Tibial nerve (tissue), 4 donors: ENCODE measurements around the gene AURKAIP1. TPM values are rescaled to one million over a fixed set of nuclear protein-coding genes. Genes with fewer than 3 reads are reported as not detected.

Source experiments
- DNase-seq, 2 donors: peaks; one replicate each; pipeline ENCODE4 v3.0.0-alpha.2; 2019; ENCODE audit warnings: low spot score in 2 of 2
- H3K27ac ChIP-seq, 4 donors: fragments of 200-600 bp; sonication (generic) in 3 of 4; one replicate each; pipeline ENCODE4 v1.5.1; 2017 to 2019; ENCODE audit warnings: mild to moderate bottlenecking in 1 of 4
- H3K27me3 ChIP-seq, 2 donors: fragments of 200-600 bp; sonication (generic) in 1 of 2; one replicate each; pipeline versions ENCODE4 v1.5.1 to v1.6.0; 2017 to 2019
- H3K36me3 ChIP-seq, 3 donors: fragments of 200-600 bp; sonication (generic); one replicate each; pipeline ENCODE4 v1.5.1; 2018 to 2019
- H3K4me1 ChIP-seq, 4 donors: fragments of 200-600 bp; sonication (generic) in 3 of 4; one replicate each; pipeline ENCODE4 v1.5.1; 2017 to 2019
- H3K4me3 ChIP-seq, 4 donors: fragments of 200-600 bp; sonication (generic) in 3 of 4; one replicate each; pipeline ENCODE4 v1.5.1; 2017 to 2019; ENCODE audit warnings: mild to moderate bottlenecking in 1 of 4, moderate library complexity in 1 of 4
- H3K9me3 ChIP-seq, 4 donors: fragments of 200-600 bp; sonication (generic) in 3 of 4; one replicate each; pipeline ENCODE4 v1.5.1; 2017 to 2019
- CTCF ChIP-seq, 5 experiments: fragments of 200-600 bp in 3 of 5; fragments of 450-650 bp in 2 of 5; sonication (generic) in 3 of 5; IDR thresholded peaks; one replicate each; pipeline ENCODE4 v1.5.1; 2016 to 2019; ENCODE audit warnings: antibody characterized with exemption in 5 of 5, mild to moderate bottlenecking in 3 of 5, moderate library complexity in 2 of 5
- EP300 ChIP-seq, 2 donors: sonication (generic); formaldehyde crosslinking; IDR thresholded peaks; one replicate each; pipeline ENCODE4 v1.6.1; 2017; ENCODE audit warnings: antibody characterized with exemption in 2 of 2, mild to moderate bottlenecking in 1 of 2
- POLR2A ChIP-seq, 2 donors: fragments of 450-650 bp; IDR thresholded peaks; one replicate each; pipeline ENCODE4 v1.6.1; 2017; ENCODE audit warnings: antibody characterized with exemption in 2 of 2, mild to moderate bottlenecking in 2 of 2, moderate library complexity in 2 of 2
- WGBS, 2 donors: methylation state at CpG; one replicate each; pipeline ENCODE4 v1.1.5; 2018; 5-methylcytosine and 5-hydroxymethylcytosine counted together
- total RNA-seq, 4 donors: library from RNA; depleted of rRNA; stranded (reverse); fragments of >200 nt; gene quantifications; one replicate each; pipeline ENCODE4 v1.1.0, GENCODE V29; 2016

AURKAIP1 gene
- 100 to 1,000 TPM in 3 of 4 donors, 10 to 100 TPM in 1; 63.9 to 128 (median 105) TPM for total RNA-seq

- peak within 1 kb of the TSS; percentile 77 to 96 (median 92) for H3K27ac ChIP-seq
- DNase-seq = peak; percentile 96 to 98
- H3K4me3 ChIP-seq = peak within 1 kb of the TSS; percentile 85 to 100 (median 92)
- WGBS, 2 donors = 0% methylated on average over 28 to 82 of the region's 85 CpGs
- peaks cover 0 to 18% (median 7%) of the 10 kb centered on the region in 3 donors for H3K36me3 ChIP-seq
- H3K4me1 ChIP-seq = peaks cover 0 to 45% (median 26%) of the 10 kb centered on the region in 4 donors
- H3K9me3 ChIP-seq = no peaks in the 10 kb centered on the region
- H3K27me3 ChIP-seq = no peaks in the 10 kb centered on the region
- TF ChIP-seq CTCF (IDR thresholded peaks at IDR 0.05) (peak in 3 of 5 experiments; percentile 19 to 75 (median 71)), POLR2A (IDR thresholded peaks at IDR 0.05) (peak in 1 of 2 donors; percentile 50), EP300 (IDR thresholded peaks at IDR 0.05) (peak; percentile 96 to 97)
Measured at GRCh38 chr1:1374929-1375662, at the start of gene AURKAIP1. TSS of gene AURKAIP1 (minus strand) at chr1:1375207. CDS start at chr1:1374756, 451 bp downstream.

DNA sequence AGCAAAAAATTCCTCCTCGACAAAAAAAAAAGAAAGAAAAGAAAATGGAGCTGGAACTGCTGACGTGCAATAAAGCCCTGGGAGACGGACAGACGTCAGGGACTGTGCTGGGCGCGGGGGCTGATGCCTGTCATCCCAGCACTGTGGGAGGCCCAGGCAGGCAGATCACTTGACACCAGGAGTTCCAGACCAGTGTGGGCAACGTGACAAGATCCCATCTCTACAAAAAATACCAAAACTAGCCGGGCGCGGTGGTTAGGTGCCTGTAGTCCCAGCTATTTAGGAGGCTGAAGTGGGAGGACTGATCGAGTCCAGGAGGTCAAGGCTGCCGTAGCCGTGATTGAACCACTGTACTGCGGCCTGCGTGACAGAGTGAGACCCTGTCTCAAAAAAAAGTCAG is 49.7 kb upstream of the AURKAIP1 start:
- 70% methylated on average over 15 of the region's 15 CpGs for WGBS, 2 donors
- TF ChIP-seq EP300 (IDR thresholded peaks at IDR 0.05) (peak; percentile 47 to 55), POLR2A (IDR thresholded peaks at IDR 0.05) (no peak)
- Histone ChIP-seq H3K4me1 (peaks cover 0 to 73% (median 33%) of the 10 kb centered on the region in 4 donors), H3K9me3 (no peaks in the 10 kb centered on the region), H3K36me3 (no peaks in the 10 kb centered on the region), H3K27me3 (peaks cover 0 to 7% of the 10 kb centered on the region in 2 donors), H3K27ac (peak overlapping the region in 3 of 4 donors; percentile 68 to 94 (median 92)), H3K4me3 (no peak overlapping the region)
- DNase-seq = no peak

- TF ChIP-seq CTCF (IDR thresholded peaks at IDR 0.05) (no peak), POLR2A (IDR thresholded peaks at IDR 0.05) (no peak), EP300 (IDR thresholded peaks at IDR 0.05) (no peak)
- peaks cover 0 to 7% of the 10 kb centered on the region in 2 donors for H3K27me3 ChIP-seq
- H3K36me3 ChIP-seq = no peaks in the 10 kb centered on the region
- 85 to 91% methylated on average over 7 of the region's 7 CpGs for WGBS, 2 donors
- H3K27ac ChIP-seq = peak overlapping the region; percentile 22 to 94 (median 81)
- no peak for DNase-seq
- no peak overlapping the region for H3K4me3 ChIP-seq
- no peaks in the 10 kb centered on the region for H3K9me3 ChIP-seq
- peaks cover 0 to 73% (median 24%) of the 10 kb centered on the region in 4 donors for H3K4me1 ChIP-seq
Measured at GRCh38 chr1:1423245-1423597, 48.2 kb upstream of the AURKAIP1 start.

DNA sequence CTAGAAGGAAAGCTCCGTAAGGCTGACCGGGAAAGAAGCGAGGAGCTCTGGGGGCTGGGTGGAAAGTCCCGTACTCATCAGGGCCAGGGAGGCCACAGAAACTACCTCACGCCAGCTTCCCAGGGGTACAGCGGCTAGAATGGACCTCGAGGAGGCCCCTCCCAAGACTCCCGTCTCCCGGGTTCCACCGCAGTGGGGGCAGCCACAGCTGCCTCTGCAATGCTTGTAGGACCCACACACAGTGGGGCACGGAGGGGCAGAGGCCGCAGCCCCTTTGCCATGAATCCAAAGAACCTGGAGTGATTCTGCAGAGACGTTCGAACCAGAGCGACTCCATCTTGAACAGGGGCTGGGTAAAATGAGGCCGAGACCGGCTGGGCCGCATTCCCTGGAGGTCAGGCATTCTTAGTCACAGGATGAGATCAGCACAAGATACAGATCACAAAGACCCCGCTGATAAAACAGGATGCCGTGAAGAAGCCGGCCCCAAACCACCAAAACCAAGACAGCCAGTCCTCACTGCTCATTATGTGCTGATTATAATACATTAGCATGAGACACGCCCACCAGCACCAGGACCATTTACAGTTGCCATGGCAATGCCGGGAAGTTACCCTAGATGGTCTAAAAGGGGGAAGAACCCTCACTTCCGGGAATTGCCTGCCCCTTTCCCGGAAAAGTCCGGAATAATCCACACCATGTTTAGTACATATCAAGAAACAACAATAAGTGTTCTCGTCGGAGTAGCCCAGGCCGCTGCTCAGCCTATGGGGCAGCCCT is 47.6 kb upstream of the AURKAIP1 start:
- no peak for DNase-seq
- peak overlapping the region; percentile 54 to 94 (median 81) for H3K27ac ChIP-seq
- H3K4me1 ChIP-seq = peaks cover 0 to 76% (median 23%) of the 10 kb centered on the region in 4 donors
- peaks cover 0 to 7% of the 10 kb centered on the region in 2 donors for H3K27me3 ChIP-seq
- no peaks in the 10 kb centered on the region for H3K36me3 ChIP-seq
- TF ChIP-seq EP300 (IDR thresholded peaks at IDR 0.05) = no peak
- TF ChIP-seq POLR2A (IDR thresholded peaks at IDR 0.05) = no peak
- no peak for TF ChIP-seq CTCF (IDR thresholded peaks at IDR 0.05)
- H3K9me3 ChIP-seq = no peaks in the 10 kb centered on the region
- 36 to 46% methylated on average over 27 to 29 of the region's 29 CpGs for WGBS, 2 donors
- H3K4me3 ChIP-seq = no peak overlapping the region

DNA sequence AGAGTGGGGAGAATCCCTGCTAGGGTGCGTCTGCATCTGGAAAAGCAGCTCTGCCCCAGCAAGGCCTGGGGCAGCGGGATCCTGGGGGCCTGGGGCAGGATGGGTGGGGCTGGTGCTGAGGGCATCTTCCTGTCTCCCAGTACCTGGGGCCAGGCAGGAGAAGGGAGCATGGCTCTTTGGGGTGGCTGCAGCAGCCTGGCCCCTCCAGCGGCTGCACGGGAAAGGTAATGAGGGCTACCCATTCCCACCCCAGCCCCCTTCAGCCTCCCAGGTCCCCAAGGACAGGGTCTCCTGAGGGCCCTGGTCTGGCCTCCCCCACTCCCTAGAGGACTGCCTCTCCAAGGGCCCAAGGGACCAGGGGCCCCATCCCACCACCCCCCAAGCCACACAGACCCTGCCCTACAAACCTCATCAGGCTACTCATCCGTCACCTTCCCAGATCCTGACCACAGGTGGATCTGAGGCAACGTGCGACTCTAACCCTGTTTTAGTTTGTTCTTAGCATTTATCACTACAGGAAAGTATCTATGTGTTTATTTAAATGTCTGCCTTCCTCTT is 47.0 kb upstream of the AURKAIP1 start:
- peaks cover 0 to 72% (median 23%) of the 10 kb centered on the region in 4 donors for H3K4me1 ChIP-seq
- H3K4me3 ChIP-seq = no peak overlapping the region
- H3K27me3 ChIP-seq = peaks cover 0 to 7% of the 10 kb centered on the region in 2 donors
- DNase-seq = no peak
- H3K9me3 ChIP-seq = no peaks in the 10 kb centered on the region
- TF ChIP-seq CTCF (IDR thresholded peaks at IDR 0.05) (no peak), POLR2A (IDR thresholded peaks at IDR 0.05) (no peak), EP300 (IDR thresholded peaks at IDR 0.05) (no peak)
- WGBS, 2 donors = 81 to 89% methylated on average over 7 of the region's 7 CpGs
- H3K27ac ChIP-seq = peak overlapping the region; percentile 61 to 94 (median 81)
- no peaks in the 10 kb centered on the region for H3K36me3 ChIP-seq
